ENCODE measurements around the gene GIT1.

GIT1 gene

DNA sequence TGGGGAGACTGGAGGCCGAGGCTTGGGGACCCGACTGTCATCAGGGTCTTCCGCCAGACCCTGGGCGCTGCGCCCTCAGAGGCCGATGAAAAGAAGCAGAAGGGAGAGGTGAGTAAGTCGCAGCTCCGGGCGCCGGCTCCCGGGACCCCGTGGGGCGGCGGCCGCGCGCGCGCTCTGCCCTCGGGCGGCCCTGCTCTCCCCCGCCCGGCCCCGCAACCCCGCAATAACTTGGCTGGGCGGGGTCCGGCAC lies 22.2 kb downstream of the GIT1 start:
- Histone ChIP-seq H3K27ac (ENCODE audit: low read depth, low read length) (peak overlapping the region; percentile 81), H3K4me2 (ENCODE audit: low read depth, low read length, poor library complexity, severe bottlenecking) (peak overlapping the region; percentile 65), H3K36me3 (ENCODE audit: low read length) (no peaks in the 10 kb centered on the region), H3K9ac (ENCODE audit: low read length) (peak overlapping the region; percentile 90), H3K9me3 (ENCODE audit: insufficient read depth, low read length) (no peaks in the 10 kb centered on the region), H4K20me1 (ENCODE audit: low read depth, low read length) (no peaks in the 10 kb centered on the region), H3K79me2 (ENCODE audit: insufficient read depth, low read length) (peaks cover 14% of the 10 kb centered on the region), H3K9me2 (replicated peaks; ENCODE audit: insufficient read depth, low read length) (no peaks in the 10 kb centered on the region), H2AFZ (ENCODE audit: low read depth, low read length, severe bottlenecking) (peak overlapping the region; percentile 39), H3K27me3 (ENCODE audit: low read length) (no peaks in the 10 kb centered on the region), H3F3A (ENCODE audit: insufficient read depth) (0 out of 2 replicates have a peak, but pooled peaks cover 4% of the 10 kb centered on the region), H3K4me3 (ENCODE audit: insufficient read depth, low read length, poor library complexity, severe bottlenecking) (peak overlapping the region; percentile 78)
- TF ChIP-seq, protein P1, sequence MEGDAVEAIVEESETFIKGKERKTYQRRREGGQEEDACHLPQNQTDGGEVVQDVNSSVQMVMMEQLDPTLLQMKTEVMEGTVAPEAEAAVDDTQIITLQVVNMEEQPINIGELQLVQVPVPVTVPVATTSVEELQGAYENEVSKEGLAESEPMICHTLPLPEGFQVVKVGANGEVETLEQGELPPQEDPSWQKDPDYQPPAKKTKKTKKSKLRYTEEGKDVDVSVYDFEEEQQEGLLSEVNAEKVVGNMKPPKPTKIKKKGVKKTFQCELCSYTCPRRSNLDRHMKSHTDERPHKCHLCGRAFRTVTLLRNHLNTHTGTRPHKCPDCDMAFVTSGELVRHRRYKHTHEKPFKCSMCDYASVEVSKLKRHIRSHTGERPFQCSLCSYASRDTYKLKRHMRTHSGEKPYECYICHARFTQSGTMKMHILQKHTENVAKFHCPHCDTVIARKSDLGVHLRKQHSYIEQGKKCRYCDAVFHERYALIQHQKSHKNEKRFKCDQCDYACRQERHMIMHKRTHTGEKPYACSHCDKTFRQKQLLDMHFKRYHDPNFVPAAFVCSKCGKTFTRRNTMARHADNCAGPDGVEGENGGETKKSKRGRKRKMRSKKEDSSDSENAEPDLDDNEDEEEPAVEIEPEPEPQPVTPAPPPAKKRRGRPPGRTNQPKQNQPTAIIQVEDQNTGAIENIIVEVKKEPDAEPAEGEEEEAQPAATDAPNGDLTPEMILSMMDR (IDR thresholded peaks at IDR 0.05; ENCODE audit: insufficient read depth, low read length, poor library complexity, severe bottlenecking) = no peak
- no peak for TF ChIP-seq EZH2phosphoT487 (conservative IDR thresholded peaks at IDR 0.05; ENCODE audit: low read length)

DNA sequence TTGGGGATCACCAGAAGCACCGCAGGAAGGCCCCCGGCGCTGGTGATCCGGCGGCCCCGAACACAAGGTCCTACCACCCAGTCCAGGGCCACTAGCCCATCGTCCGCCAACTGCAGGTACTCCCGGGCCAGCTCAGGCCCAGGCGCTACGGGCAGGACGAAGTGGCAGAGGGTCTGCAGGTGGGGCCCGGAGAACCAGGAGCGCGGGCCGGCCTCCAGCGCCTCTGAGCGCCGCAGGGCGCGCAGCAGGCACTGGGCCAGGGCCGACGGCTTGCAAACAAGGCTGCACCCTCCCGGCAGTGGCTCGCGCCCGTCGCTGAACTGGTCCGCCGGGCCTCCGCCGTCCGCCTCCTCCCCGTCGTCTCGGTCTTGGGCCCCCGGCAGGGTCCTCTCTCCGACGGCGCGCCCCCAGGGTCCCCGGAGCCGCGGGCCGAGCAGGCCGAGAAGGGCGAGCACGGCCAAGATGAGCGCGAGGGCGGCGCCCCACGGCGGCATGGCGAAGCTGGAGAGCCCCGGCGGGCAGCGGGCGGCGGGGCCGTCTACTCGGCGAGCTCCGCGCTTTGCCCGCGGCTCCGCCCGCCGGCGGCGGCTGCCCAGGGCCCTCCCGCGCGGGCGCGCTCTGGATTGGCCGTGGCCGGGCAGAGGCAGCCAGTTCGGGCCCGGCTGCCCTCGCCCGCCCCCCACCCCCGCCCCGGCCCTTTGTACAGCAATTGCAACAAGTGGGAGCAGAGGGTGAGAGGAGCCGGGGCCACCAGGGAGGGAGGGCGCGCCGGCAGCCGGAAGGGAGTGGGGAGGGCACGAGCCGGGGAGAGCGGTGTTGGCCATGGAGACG lies 22.8 kb downstream of the GIT1 start, which contains the start of gene ABHD15:
Gene ABHD15 (minus strand): TSS at position 565 of the 831 bp plus-strand sequence. CDS start 71 bp downstream, at position 494.
- H3K79me2 ChIP-seq (ENCODE audit: insufficient read depth, low read length) = peaks cover 14% of the 10 kb centered on the region
- H3K4me3 ChIP-seq (ENCODE audit: insufficient read depth, low read length, poor library complexity, severe bottlenecking) = peak within 1 kb of the TSS; percentile 78
- no peaks in the 10 kb centered on the region for H3K9me2 ChIP-seq (replicated peaks; ENCODE audit: insufficient read depth, low read length)
- TF ChIP-seq EZH2phosphoT487 (conservative IDR thresholded peaks at IDR 0.05; ENCODE audit: low read length) = no peak
- TF ChIP-seq, protein P1 (IDR thresholded peaks at IDR 0.05; ENCODE audit: insufficient read depth, low read length, poor library complexity, severe bottlenecking) = no peak
- no peaks in the 10 kb centered on the region for H3K36me3 ChIP-seq (ENCODE audit: low read length)
- H2AFZ ChIP-seq (ENCODE audit: low read depth, low read length, severe bottlenecking) = peak within 1 kb of the TSS; percentile 83
- H4K20me1 ChIP-seq (ENCODE audit: low read depth, low read length) = no peaks in the 10 kb centered on the region
- no peaks in the 10 kb centered on the region for H3K9me3 ChIP-seq (ENCODE audit: insufficient read depth, low read length)
- H3F3A ChIP-seq (ENCODE audit: insufficient read depth) = 0 out of 2 replicates have a peak, but pooled peaks cover 4% of the 10 kb centered on the region
- H3K4me2 ChIP-seq (ENCODE audit: low read depth, low read length, poor library complexity, severe bottlenecking) = peak within 1 kb of the TSS; percentile 65
- peak within 1 kb of the TSS; percentile 90 for H3K9ac ChIP-seq (ENCODE audit: low read length)
- H3K27me3 ChIP-seq (ENCODE audit: low read length) = no peaks in the 10 kb centered on the region
- peak within 1 kb of the TSS; percentile 81 for H3K27ac ChIP-seq (ENCODE audit: low read depth, low read length)

DNA sequence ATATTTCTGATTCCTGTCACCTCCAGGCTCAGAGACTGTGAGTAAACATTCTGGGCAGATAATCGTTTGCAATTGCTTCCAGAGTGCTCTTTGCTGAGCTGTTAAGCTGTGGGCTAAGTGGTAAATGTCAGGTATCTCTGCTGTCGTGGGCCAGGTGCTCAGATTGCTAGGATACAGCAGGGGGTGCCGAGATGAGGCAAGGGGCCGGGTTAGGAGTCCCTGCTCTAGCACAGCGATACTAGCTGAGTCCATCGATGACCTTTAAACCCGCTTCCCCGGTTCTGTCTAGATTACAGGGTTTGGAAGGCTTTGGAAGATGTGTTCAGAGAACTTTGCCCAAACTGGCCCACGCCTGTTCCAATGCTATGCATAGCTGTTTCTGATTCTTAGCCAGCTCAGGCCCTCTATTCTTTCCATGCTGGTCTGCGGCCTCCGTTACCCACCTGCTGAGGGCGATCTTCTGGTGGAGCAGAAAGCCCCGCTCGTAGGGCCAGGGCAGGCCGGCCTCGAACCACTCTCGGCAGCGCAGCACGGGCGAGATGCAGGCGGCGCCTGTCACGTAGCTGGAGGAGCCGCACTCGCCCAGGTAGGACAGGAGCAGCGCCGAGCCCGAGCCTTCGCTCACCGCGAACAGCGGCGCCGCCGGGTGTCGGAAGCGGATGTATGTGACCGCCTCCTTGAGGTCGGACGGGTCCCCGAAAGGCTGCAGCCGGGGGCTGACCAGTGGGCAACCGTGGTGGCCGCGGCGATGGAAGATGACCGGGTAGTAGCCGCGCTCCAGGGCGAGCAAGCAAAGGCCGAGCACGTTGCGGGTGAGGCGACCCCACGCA lies 23.6 kb downstream of the GIT1 start:
- Histone ChIP-seq H3K4me2 (ENCODE audit: low read depth, low read length, poor library complexity, severe bottlenecking) (peak overlapping the region; percentile 65), H2AFZ (ENCODE audit: low read depth, low read length, severe bottlenecking) (peak overlapping the region; percentile 83), H3K79me2 (ENCODE audit: insufficient read depth, low read length) (peaks cover 14% of the 10 kb centered on the region), H3K4me3 (ENCODE audit: insufficient read depth, low read length, poor library complexity, severe bottlenecking) (peak overlapping the region; percentile 62), H3K9me2 (replicated peaks; ENCODE audit: insufficient read depth, low read length) (no peaks in the 10 kb centered on the region), H3F3A (ENCODE audit: insufficient read depth) (peaks cover 6% of the 10 kb centered on the region; the same call in 1 of the 2 replicates), H3K36me3 (ENCODE audit: low read length) (no peaks in the 10 kb centered on the region), H3K27ac (ENCODE audit: low read depth, low read length) (peak overlapping the region; percentile 81), H3K9ac (ENCODE audit: low read length) (peak overlapping the region; percentile 90), H3K9me3 (ENCODE audit: insufficient read depth, low read length) (no peaks in the 10 kb centered on the region), H4K20me1 (ENCODE audit: low read depth, low read length) (no peaks in the 10 kb centered on the region), H3K27me3 (ENCODE audit: low read length) (no peaks in the 10 kb centered on the region)
- TF ChIP-seq EZH2phosphoT487 (conservative IDR thresholded peaks at IDR 0.05; ENCODE audit: low read length) = no peak
- TF ChIP-seq, protein P1 (IDR thresholded peaks at IDR 0.05; ENCODE audit: insufficient read depth, low read length, poor library complexity, severe bottlenecking) = peak; percentile 39
